Fibroblast of lung (primary cell): Measurements from ENCODE around the gene TMEM203. TPM values are rescaled to one million over a fixed set of nuclear protein-coding genes. Genes with fewer than 3 reads are reported as not detected.

Source experiments
- DNase-seq, 2 donors: peaks; one replicate each; pipeline versions ENCODE4 v3.0.0 to v3.0.0-alpha.2; 2010; ENCODE audit warnings: low read depth in 2 of 2
- H2AFZ ChIP-seq: 2 replicates; pipeline ENCODE4 v1.5.1; 2012; ENCODE audit warnings: low read length, control low read depth, inconsistent platforms
- H3K27ac ChIP-seq: 2 replicates; pipeline ENCODE4 v1.5.1; 2011; ENCODE audit warnings: low read length, control low read depth; ENCODE audit not compliant: insufficient read depth
- H3K27me3 ChIP-seq: 2 replicates; pipeline ENCODE4 v1.5.1; 2011; ENCODE audit warnings: mild to moderate bottlenecking, low read length; ENCODE audit not compliant: control insufficient read depth, insufficient read depth
- H3K36me3 ChIP-seq: 2 replicates; pipeline ENCODE4 v1.5.1; 2011; ENCODE audit warnings: low read length; ENCODE audit not compliant: control insufficient read depth, insufficient read depth
- H3K4me1 ChIP-seq: 2 replicates; pipeline ENCODE4 v1.5.1; 2011; ENCODE audit warnings: low read length; ENCODE audit not compliant: control insufficient read depth, insufficient read depth; ENCODE audit errors: extremely low read depth
- H3K4me2 ChIP-seq: 2 replicates; pipeline ENCODE4 v1.5.1; 2011; ENCODE audit warnings: low read length, control low read depth; ENCODE audit not compliant: insufficient read depth; ENCODE audit errors: extremely low read depth
- H3K4me3 ChIP-seq, 4 experiments: fragments of 200-600 bp in 1 of 4; sonication (generic) in 1 of 4; replicated peaks in 1 of 4; 2 replicates each; pipeline ENCODE4 v1.5.1; 2011 to 2016; ENCODE audit warnings: low read length in 4 of 4, low read depth in 3 of 4, mild to moderate bottlenecking in 3 of 4, control low read depth in 2 of 4, inconsistent platforms in 1 of 4, mixed read lengths in 1 of 4; ENCODE audit not compliant: insufficient read depth in 1 of 4; ENCODE audit errors: control extremely low read depth in 1 of 4
- H3K79me2 ChIP-seq: 2 replicates; pipeline ENCODE4 v1.5.1; 2012; ENCODE audit warnings: mild to moderate bottlenecking, low read length, inconsistent platforms; ENCODE audit not compliant: control insufficient read depth, insufficient read depth
- H3K9ac ChIP-seq: 2 replicates; pipeline ENCODE4 v1.5.1; 2011; ENCODE audit warnings: mild to moderate bottlenecking, low read length, control low read depth; ENCODE audit not compliant: insufficient read depth
- H3K9me3 ChIP-seq: 2 replicates; pipeline ENCODE4 v1.5.1; 2012; ENCODE audit warnings: low read depth, low read length; ENCODE audit not compliant: control insufficient read depth, insufficient read depth
- H4K20me1 ChIP-seq: 2 replicates; pipeline ENCODE4 v1.5.1; 2011; ENCODE audit warnings: low read length; ENCODE audit not compliant: control insufficient read depth, insufficient read depth; ENCODE audit errors: extremely low read depth
- CTCF ChIP-seq, 2 donors: IDR thresholded peaks in 1 of 2; conservative IDR thresholded peaks in 1 of 2; 1 replicate in 1 of 2; 2 replicates in 1 of 2; pipeline ENCODE4 v1.5.1; 2011 to 2012; ENCODE audit warnings: low read length in 2 of 2, control low read depth in 1 of 2, inconsistent platforms in 1 of 2, low read depth in 1 of 2, mild to moderate bottlenecking in 1 of 2
- EZH2 ChIP-seq: IDR thresholded peaks from 2 replicates; pipeline ENCODE4 v1.5.1; 2012; ENCODE audit warnings: low read length, control low read depth, mild to moderate bottlenecking; ENCODE audit errors: missing control alignments
- polyA plus RNA-seq, 2 donors: library from polyadenylated mRNA; depleted of rRNA in 1 of 2; stranded (reverse) in 1 of 2; unstranded in 1 of 2; fragments of >200 nt; gene quantifications; 2 replicates each; pipeline ENCODE4 v1.2.1, GENCODE V29; 2011 to 2012; ENCODE audit warnings: missing spikeins in 1 of 2
- total RNA-seq: library from RNA; depleted of rRNA; stranded (reverse); fragments of >200 nt; gene quantifications from 2 replicates; pipeline ENCODE4 v1.2.1, GENCODE V29; 2014

Gene TMEM203
- total and polyA plus RNA-seq, 2 donors (not counting 1 experiment from before 2014, with no cell fraction given): 36.3 to 38.6 TPM

DNA sequence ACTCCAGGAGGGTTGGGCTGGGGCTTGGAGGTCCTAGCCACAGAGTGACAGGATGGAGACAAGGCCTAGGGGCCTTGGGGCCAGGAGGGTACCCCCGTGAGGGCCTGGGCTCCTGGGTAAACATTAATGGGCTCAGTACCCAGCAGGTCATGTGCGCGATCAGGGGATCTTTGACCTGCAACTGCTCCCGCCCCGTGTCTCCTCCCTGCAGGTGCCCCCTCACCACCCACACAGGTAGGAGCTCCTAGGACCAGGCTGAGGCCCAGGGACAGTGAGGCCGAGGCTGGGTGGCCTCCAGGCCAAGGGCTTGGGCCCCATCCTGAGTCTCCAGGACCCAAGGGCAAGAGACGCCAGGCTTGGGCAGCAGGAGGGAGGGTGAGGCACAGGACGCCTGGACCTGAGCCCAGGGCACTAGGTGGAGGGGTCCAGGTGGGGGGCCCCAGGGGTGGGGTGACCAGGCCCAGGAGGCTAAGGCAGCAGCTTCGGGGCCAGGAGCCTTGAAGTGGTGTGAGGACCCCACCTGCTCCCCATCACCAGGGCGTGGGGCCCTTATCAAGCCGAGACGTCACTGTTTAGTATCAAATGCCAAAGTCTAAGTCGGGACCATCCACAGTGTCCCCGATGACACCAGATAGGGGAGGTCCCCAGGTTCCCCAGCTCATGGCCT is 25.4 kb upstream of the TMEM203 start, which contains the start of gene SLC34A3:
Gene SLC34A3 (plus strand): TSS at position 197 of the 667 bp plus-strand sequence. CDS start 802 bp downstream, outside the sequence.
- Histone ChIP-seq H2AFZ (no peak within 1 kb of the TSS), H3K27me3 (no peaks in the 10 kb centered on the region), H3K79me2 (no peaks in the 10 kb centered on the region), H3K9ac (no peak within 1 kb of the TSS), H3K4me1 (no peaks in the 10 kb centered on the region), H3K9me3 (no peaks in the 10 kb centered on the region), H3K4me3 (no peak within 1 kb of the TSS), H3K27ac (no peak within 1 kb of the TSS), H3K4me2 (no peak within 1 kb of the TSS), H4K20me1 (no peaks in the 10 kb centered on the region), H3K36me3 (no peaks in the 10 kb centered on the region)
- DNase-seq: no peak
- TF ChIP-seq EZH2 (no peak), CTCF (conservative IDR thresholded peaks at IDR 0.05 in 1 of 2, IDR thresholded peaks at IDR 0.05 in 1 of 2; ENCODE audit: low read depth in 1 of 2, low read length in 2 of 2) (no peak)

- Histone ChIP-seq H3K4me1 (no peaks in the 10 kb centered on the region), H3K4me3 (no peak overlapping the region), H3K36me3 (no peaks in the 10 kb centered on the region), H3K4me2 (no peak overlapping the region), H3K27me3 (no peaks in the 10 kb centered on the region), H2AFZ (no peak overlapping the region), H4K20me1 (no peaks in the 10 kb centered on the region), H3K79me2 (no peaks in the 10 kb centered on the region), H3K27ac (no peak overlapping the region), H3K9me3 (no peaks in the 10 kb centered on the region), H3K9ac (no peak overlapping the region)
- no peak for DNase-seq
- TF ChIP-seq EZH2 (no peak), CTCF (conservative IDR thresholded peaks at IDR 0.05 in 1 of 2, IDR thresholded peaks at IDR 0.05 in 1 of 2; ENCODE audit: low read depth in 1 of 2, low read length in 2 of 2) (no peak)
These were observed 24.7 kb upstream of the TMEM203 start for GRCh38 chr9:137229903-137230704.
